HEK293 (cell line): ENCODE results near the gene TUBGCP3.

ENCODE experiments used
- CTCF ChIA-PET: fragments of 350-600 bp; formaldehyde crosslinking; extraction: SDS; loops from one replicate; lab custom pipeline; 2021; ENCODE audit warnings: antibody characterized with exemption; lab: Yijun Ruan, JAX
- POLR2A ChIA-PET: fragments of 300-600 bp; formaldehyde crosslinking; extraction: SDS; loops from one replicate; lab custom pipeline; 2020; ENCODE audit warnings: antibody characterized with exemption, inconsistent platforms; lab: Yijun Ruan, JAX
- H3K27ac ChIP-seq: fragments of 200-500 bp; sonication (Bioruptor generic); 2 replicates; pipeline ENCODE4 v1.5.1; 2014; ENCODE audit warnings: low read depth, low read length, control low read depth, inconsistent platforms; ENCODE audit errors: extremely low read depth
- H3K36me3 ChIP-seq, 2 experiments: fragments of 200-500 bp in 1 of 2; sonication (Bioruptor generic) in 1 of 2; 1 replicate in 1 of 2; 2 replicates in 1 of 2; pipeline ENCODE4 v1.5.1; 2014 to 2017; ENCODE audit warnings: inconsistent platforms in 2 of 2, low read length in 2 of 2; ENCODE audit not compliant: control insufficient read depth in 2 of 2, insufficient read depth in 1 of 2
- H3K4me1 ChIP-seq: fragments of 200-500 bp; sonication (Bioruptor generic); 2 replicates; pipeline ENCODE4 v1.5.1; 2014; ENCODE audit warnings: mild to moderate bottlenecking, low read length, inconsistent platforms; ENCODE audit not compliant: control insufficient read depth, insufficient read depth
- H3K4me3 ChIP-seq: 2 replicates; pipeline ENCODE4 v1.5.1; 2011; ENCODE audit warnings: low read depth, mild to moderate bottlenecking, control low read depth, low read length, moderate library complexity
- H3K9me3 ChIP-seq: fragments of 200-500 bp; sonication (Bioruptor generic); 2 replicates; pipeline ENCODE4 v1.5.1; 2014; ENCODE audit warnings: low read depth, low read length, inconsistent platforms; ENCODE audit not compliant: control insufficient read depth, insufficient read depth
- HOXA7 ChIP-seq: sonication (generic); formaldehyde crosslinking; IDR thresholded peaks from 2 replicates; pipeline ENCODE4 v1.8.1; 2022; ENCODE audit warnings: missing genetic modification reagents, borderline replicate concordance
- MYNN ChIP-seq: fragments of 450-650 bp; formaldehyde crosslinking; IDR thresholded peaks from 2 replicates; pipeline ENCODE4 v1.5.1; 2016; ENCODE audit warnings: missing biosample characterization, missing genetic modification characterization, borderline replicate concordance
- PRDM1 ChIP-seq: fragments of 450-650 bp; formaldehyde crosslinking; IDR thresholded peaks from 2 replicates; pipeline ENCODE4; 2016; ENCODE audit warnings: missing biosample characterization, missing genetic modification characterization
- RBAK ChIP-seq: fragments of 450-650 bp; formaldehyde crosslinking; IDR thresholded peaks from 2 replicates; pipeline ENCODE4 v1.5.1; 2016; ENCODE audit warnings: missing biosample characterization, missing genetic modification characterization
- SALL2 ChIP-seq: fragments of 450-650 bp; formaldehyde crosslinking; IDR thresholded peaks from 2 replicates; pipeline ENCODE4 v1.5.0; 2017; ENCODE audit warnings: missing biosample characterization, mild to moderate bottlenecking, missing genetic modification characterization, borderline replicate concordance
- ZBTB26 ChIP-seq: fragments of 450-650 bp; formaldehyde crosslinking; optimal IDR thresholded peaks from 2 replicates; pipeline ENCODE3; 2016; ENCODE audit warnings: missing biosample characterization, mild to moderate bottlenecking, missing genetic modification characterization
- ZBTB7A ChIP-seq: fragments of 450-650 bp; formaldehyde crosslinking; IDR thresholded peaks from 2 replicates; pipeline ENCODE4 v1.5.1; 2016; ENCODE audit warnings: low read depth, missing biosample characterization, missing genetic modification characterization
- ZFP3 ChIP-seq: fragments of 450-650 bp; formaldehyde crosslinking; IDR thresholded peaks from 2 replicates; pipeline ENCODE4 v1.5.1; 2016; ENCODE audit warnings: low read depth, missing biosample characterization, missing genetic modification characterization
- ZNF121 ChIP-seq: fragments of 450-650 bp; formaldehyde crosslinking; IDR thresholded peaks from 2 replicates; pipeline ENCODE4 v1.5.1; 2016; ENCODE audit warnings: missing biosample characterization, missing genetic modification characterization
- ZNF146 ChIP-seq: fragments of 450-650 bp; formaldehyde crosslinking; IDR thresholded peaks from 2 replicates; pipeline ENCODE4 v1.5.1; 2016; ENCODE audit warnings: missing biosample characterization, missing genetic modification characterization
- ZNF324 ChIP-seq: fragments of 450-650 bp; formaldehyde crosslinking; IDR thresholded peaks from 2 replicates; pipeline ENCODE4 v1.5.1; 2016; ENCODE audit warnings: missing biosample characterization, missing genetic modification characterization
- ZNF621 ChIP-seq: fragments of 450-650 bp; formaldehyde crosslinking; IDR thresholded peaks from 2 replicates; pipeline ENCODE4 v1.5.1; 2017; ENCODE audit warnings: missing biosample characterization, missing genetic modification characterization
- ZNF660 ChIP-seq: fragments of 450-650 bp; IDR thresholded peaks from 2 replicates; pipeline ENCODE4 v1.5.1; 2018; ENCODE audit warnings: missing biosample characterization, mild to moderate bottlenecking, missing genetic modification characterization
- ZNF747 ChIP-seq: fragments of 450-650 bp; formaldehyde crosslinking; IDR thresholded peaks from 2 replicates; pipeline ENCODE4 v1.5.1; 2016; ENCODE audit warnings: missing biosample characterization, missing genetic modification characterization
- ZNF768 ChIP-seq: fragments of 450-650 bp; formaldehyde crosslinking; IDR thresholded peaks from 2 replicates; pipeline ENCODE4 v1.5.1; 2018; ENCODE audit warnings: missing biosample characterization, mild to moderate bottlenecking, missing genetic modification characterization
- ZSCAN23 ChIP-seq: fragments of 450-650 bp; formaldehyde crosslinking; IDR thresholded peaks from 2 replicates; pipeline ENCODE4 v1.5.1; 2016; ENCODE audit warnings: missing biosample characterization, missing genetic modification characterization
- ZSCAN30 ChIP-seq: fragments of 450-650 bp; IDR thresholded peaks from 2 replicates; pipeline ENCODE4 v1.5.1; 2018; ENCODE audit warnings: missing biosample characterization, mild to moderate bottlenecking, missing genetic modification characterization, moderate library complexity
- TF ChIP-seq, protein P1 (sequence below): IDR thresholded peaks from 2 replicates; pipeline ENCODE4 v1.6.1; 2011; ENCODE audit warnings: mild to moderate bottlenecking, low read depth, low read length, borderline replicate concordance
- TF ChIP-seq, protein P2 (sequence below): fragments of 450-650 bp; formaldehyde crosslinking; IDR thresholded peaks from 2 replicates; pipeline ENCODE4 v1.5.1; 2016; ENCODE audit warnings: missing biosample characterization, missing genetic modification characterization
- TF ChIP-seq, protein P3 (sequence below): fragments of 450-650 bp; formaldehyde crosslinking; IDR thresholded peaks from 2 replicates; pipeline ENCODE4 v1.5.0; 2017; ENCODE audit warnings: missing biosample characterization, missing genetic modification characterization, borderline replicate concordance

TUBGCP3 gene

DNA sequence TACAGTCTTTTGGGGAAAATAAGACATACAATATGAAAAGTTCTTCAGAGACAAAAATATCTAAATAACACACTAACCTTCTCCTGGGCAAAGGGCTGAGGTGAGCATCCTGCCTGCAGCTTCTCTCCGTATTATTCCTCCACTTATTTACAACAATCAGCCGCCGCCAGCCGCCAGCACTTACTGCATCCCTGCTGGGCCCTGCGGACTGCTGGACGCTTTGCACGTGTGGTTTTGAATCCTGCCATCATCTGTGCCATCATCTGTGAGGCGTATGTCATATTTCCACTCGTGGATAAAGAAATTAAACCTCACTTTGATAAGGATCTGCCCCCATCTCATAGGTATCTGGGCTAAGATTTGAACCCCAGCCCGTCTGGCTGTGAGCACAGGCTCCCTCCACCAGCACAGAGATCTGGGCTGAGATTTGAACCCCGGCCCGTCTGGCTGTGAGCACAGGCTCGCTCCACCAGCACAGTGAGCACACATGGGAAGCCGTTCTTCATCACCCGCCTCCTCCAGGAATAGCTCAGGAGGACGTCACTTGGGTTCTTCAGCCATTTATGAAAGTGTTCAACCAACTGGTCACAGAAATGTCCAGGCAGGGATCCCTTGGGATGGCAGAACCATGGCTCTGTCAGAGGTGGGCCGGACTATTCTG, 35.2 kb upstream of the TUBGCP3 start:
- CTCF ChIA-PET = no interaction called here
- Histone ChIP-seq H3K4me3 (no peak overlapping the region), H3K4me1 (no peaks in the 10 kb centered on the region), H3K36me3 (no peaks in the 10 kb centered on the region), H3K9me3 (no peaks in the 10 kb centered on the region), H3K27ac (no peak overlapping the region)
- TF ChIP-seq ZNF621 (tag by site-specific recombination) (no peak), RBAK (tag by site-specific recombination) (no peak), ZNF660 (no peak), ZNF324 (tag by site-specific recombination) (no peak), ZSCAN23 (tag by site-specific recombination) (no peak), ZBTB26 (no peak), HOXA7 (no peak), ZNF121 (tag by site-specific recombination) (no peak), ZNF146 (tag by site-specific recombination) (no peak), ZNF768 (tag by site-specific recombination) (no peak), SALL2 (tag by site-specific recombination) (no peak), ZBTB7A (no peak), ZSCAN30 (tag by site-specific recombination) (no peak), ZFP3 (tag by site-specific recombination) (no peak), ZNF747 (tag by site-specific recombination) (no peak), PRDM1 (tag by site-specific recombination) (no peak), MYNN (no peak)
- TF ChIP-seq, protein P1, sequence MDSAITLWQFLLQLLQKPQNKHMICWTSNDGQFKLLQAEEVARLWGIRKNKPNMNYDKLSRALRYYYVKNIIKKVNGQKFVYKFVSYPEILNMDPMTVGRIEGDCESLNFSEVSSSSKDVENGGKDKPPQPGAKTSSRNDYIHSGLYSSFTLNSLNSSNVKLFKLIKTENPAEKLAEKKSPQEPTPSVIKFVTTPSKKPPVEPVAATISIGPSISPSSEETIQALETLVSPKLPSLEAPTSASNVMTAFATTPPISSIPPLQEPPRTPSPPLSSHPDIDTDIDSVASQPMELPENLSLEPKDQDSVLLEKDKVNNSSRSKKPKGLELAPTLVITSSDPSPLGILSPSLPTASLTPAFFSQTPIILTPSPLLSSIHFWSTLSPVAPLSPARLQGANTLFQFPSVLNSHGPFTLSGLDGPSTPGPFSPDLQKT = no peak
- TF ChIP-seq, protein P2, sequence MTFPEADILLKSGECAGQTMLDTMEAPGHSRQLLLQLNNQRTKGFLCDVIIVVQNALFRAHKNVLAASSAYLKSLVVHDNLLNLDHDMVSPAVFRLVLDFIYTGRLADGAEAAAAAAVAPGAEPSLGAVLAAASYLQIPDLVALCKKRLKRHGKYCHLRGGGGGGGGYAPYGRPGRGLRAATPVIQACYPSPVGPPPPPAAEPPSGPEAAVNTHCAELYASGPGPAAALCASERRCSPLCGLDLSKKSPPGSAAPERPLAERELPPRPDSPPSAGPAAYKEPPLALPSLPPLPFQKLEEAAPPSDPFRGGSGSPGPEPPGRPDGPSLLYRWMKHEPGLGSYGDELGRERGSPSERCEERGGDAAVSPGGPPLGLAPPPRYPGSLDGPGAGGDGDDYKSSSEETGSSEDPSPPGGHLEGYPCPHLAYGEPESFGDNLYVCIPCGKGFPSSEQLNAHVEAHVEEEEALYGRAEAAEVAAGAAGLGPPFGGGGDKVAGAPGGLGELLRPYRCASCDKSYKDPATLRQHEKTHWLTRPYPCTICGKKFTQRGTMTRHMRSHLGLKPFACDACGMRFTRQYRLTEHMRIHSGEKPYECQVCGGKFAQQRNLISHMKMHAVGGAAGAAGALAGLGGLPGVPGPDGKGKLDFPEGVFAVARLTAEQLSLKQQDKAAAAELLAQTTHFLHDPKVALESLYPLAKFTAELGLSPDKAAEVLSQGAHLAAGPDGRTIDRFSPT (tag by site-specific recombination) = no peak
- TF ChIP-seq, protein P3, sequence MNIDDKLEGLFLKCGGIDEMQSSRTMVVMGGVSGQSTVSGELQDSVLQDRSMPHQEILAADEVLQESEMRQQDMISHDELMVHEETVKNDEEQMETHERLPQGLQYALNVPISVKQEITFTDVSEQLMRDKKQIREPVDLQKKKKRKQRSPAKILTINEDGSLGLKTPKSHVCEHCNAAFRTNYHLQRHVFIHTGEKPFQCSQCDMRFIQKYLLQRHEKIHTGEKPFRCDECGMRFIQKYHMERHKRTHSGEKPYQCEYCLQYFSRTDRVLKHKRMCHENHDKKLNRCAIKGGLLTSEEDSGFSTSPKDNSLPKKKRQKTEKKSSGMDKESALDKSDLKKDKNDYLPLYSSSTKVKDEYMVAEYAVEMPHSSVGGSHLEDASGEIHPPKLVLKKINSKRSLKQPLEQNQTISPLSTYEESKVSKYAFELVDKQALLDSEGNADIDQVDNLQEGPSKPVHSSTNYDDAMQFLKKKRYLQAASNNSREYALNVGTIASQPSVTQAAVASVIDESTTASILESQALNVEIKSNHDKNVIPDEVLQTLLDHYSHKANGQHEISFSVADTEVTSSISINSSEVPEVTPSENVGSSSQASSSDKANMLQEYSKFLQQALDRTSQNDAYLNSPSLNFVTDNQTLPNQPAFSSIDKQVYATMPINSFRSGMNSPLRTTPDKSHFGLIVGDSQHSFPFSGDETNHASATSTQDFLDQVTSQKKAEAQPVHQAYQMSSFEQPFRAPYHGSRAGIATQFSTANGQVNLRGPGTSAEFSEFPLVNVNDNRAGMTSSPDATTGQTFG (tag by site-specific recombination) = no peak
- POLR2A ChIA-PET = no interaction called here
